ENCODE data around the gene XRCC4. TPM values are rescaled to one million over a fixed set of nuclear protein-coding genes. Genes with fewer than 3 reads are reported as not detected.

XRCC4 gene
- polyA plus RNA-seq, 1 of the 3 experiments (the other 2 are of a cell fraction): 1.8 TPM

GRCh38 chr5:83245037-83245436, 167.7 kb downstream of the XRCC4 start:
- H3F3A ChIP-seq (replicated peaks; ENCODE audit: insufficient read depth): no peaks in the 10 kb centered on the region
- CTCF ChIA-PET: interaction anchor here (0.6 kb wide), 1 partner anchor 898 kb away, joined by 3 read pairs; no protein-coding TSS in a partner anchor
- no peak overlapping the region for H3K4me2 ChIP-seq
- no peak overlapping the region for H2AFZ ChIP-seq (ENCODE audit: low read depth)
- H3K9me3 ChIP-seq: no peaks in the 10 kb centered on the region
- no peaks in the 10 kb centered on the region for H3K79me2 ChIP-seq (ENCODE audit: insufficient read depth)
- POLR2A ChIA-PET: no interaction called here
- TF ChIP-seq FOXJ3 (CRISPR knock-in tag; IDR thresholded peaks at IDR 0.05): no peak
- TF ChIP-seq TEAD4 (IDR thresholded peaks at IDR 0.05; ENCODE audit: borderline replicate concordance, insufficient read depth): no peak
- no peak for TF ChIP-seq GATA2 (CRISPR knock-in tag; IDR thresholded peaks at IDR 0.05)
- TF ChIP-seq SMC3 (IDR thresholded peaks at IDR 0.05; ENCODE audit: low read depth, low read length): no peak
- no peak for TF ChIP-seq PBX3 (IDR thresholded peaks at IDR 0.05)
- TF ChIP-seq USF1 (IDR thresholded peaks at IDR 0.05; ENCODE audit: borderline replicate concordance, low read depth): no peak
- no peaks in the 10 kb centered on the region for H4K20me1 ChIP-seq (ENCODE audit: insufficient read depth)
- H3K9me2 ChIP-seq: no peaks in the 10 kb centered on the region; the same call in 1 of the 2 replicates
- H3K4me3 ChIP-seq (ENCODE audit: low read depth in 2 of 2, low read length in 1 of 2): no peak overlapping the region
- H3K27me3 ChIP-seq (ENCODE audit: insufficient read depth): no peaks in the 10 kb centered on the region
- peaks cover 0 to 6% of the 10 kb centered on the region in 2 experiments for H3K36me3 ChIP-seq (replicated peaks in 1 of 2; ENCODE audit: control insufficient read depth in 1 of 2, insufficient read depth in 2 of 2, low read length in 1 of 2)
- no peak overlapping the region for H3K27ac ChIP-seq (ENCODE audit: low read depth in 2 of 2, low read length in 1 of 2)
- no peak overlapping the region for H3K9ac ChIP-seq
- DNase-seq: no peak
- 95% methylated on average over 3 of the region's 3 CpGs for WGBS (ENCODE audit: low lambda C conversion rate)
- H3K4me1 ChIP-seq (ENCODE audit: control insufficient read depth in 1 of 2, insufficient read depth in 2 of 2, low read depth in 1 of 2, low read length in 1 of 2): no peaks in the 10 kb centered on the region

GRCh38 chr5:83246071-83246470, 168.7 kb downstream of the XRCC4 start:
- TF ChIP-seq CHD2 (IDR thresholded peaks at IDR 0.05; ENCODE audit: low read length, partially characterized antibody): no peak
- TF ChIP-seq SIN3A (IDR thresholded peaks at IDR 0.05; ENCODE audit: borderline replicate concordance, low read depth, low read length): no peak
- TF ChIP-seq EP300 (IDR thresholded peaks at IDR 0.05; ENCODE audit: borderline replicate concordance in 1 of 2, low read depth in 1 of 2, low read length in 1 of 2): no peak
- no peak for TF ChIP-seq ZBTB33 (IDR thresholded peaks at IDR 0.05; ENCODE audit: borderline replicate concordance, low read depth)
- TF ChIP-seq RFX5 (IDR thresholded peaks at IDR 0.05; ENCODE audit: low read length): no peak
- no peak for TF ChIP-seq PBX3 (IDR thresholded peaks at IDR 0.05)
- TF ChIP-seq MXI1 (IDR thresholded peaks at IDR 0.05; ENCODE audit: low read depth, low read length): no peak
- TF ChIP-seq TCF12 (IDR thresholded peaks at IDR 0.05): no peak
- no peak for TF ChIP-seq NFIC (IDR thresholded peaks at IDR 0.05; ENCODE audit: borderline replicate concordance)
- no peak for TF ChIP-seq YY1 (IDR thresholded peaks at IDR 0.05; ENCODE audit: low read depth)
- no peak for TF ChIP-seq FOXM1 (IDR thresholded peaks at IDR 0.05; ENCODE audit: low read depth)
- TF ChIP-seq ELF1 (IDR thresholded peaks at IDR 0.05): no peak
- no peak for TF ChIP-seq JUND (IDR thresholded peaks at IDR 0.05)
- no peak for TF ChIP-seq FOSL2 (IDR thresholded peaks at IDR 0.05; ENCODE audit: borderline replicate concordance, low read depth)
- TF ChIP-seq RCOR1 (IDR thresholded peaks at IDR 0.05; ENCODE audit: low read length): no peak
- TF ChIP-seq IRF3 (IDR thresholded peaks at IDR 0.05; ENCODE audit: low read depth, low read length): no peak
- no peak for TF ChIP-seq USF2 (IDR thresholded peaks at IDR 0.05; ENCODE audit: borderline replicate concordance, low read depth, low read length)
- no peak for TF ChIP-seq SMC3 (IDR thresholded peaks at IDR 0.05; ENCODE audit: low read depth, low read length)
- no peak for TF ChIP-seq TEAD4 (IDR thresholded peaks at IDR 0.05; ENCODE audit: borderline replicate concordance, insufficient read depth)
- no peak for TF ChIP-seq GABPA (IDR thresholded peaks at IDR 0.05; ENCODE audit: low read depth)
- Histone ChIP-seq H3F3A (replicated peaks; ENCODE audit: insufficient read depth) (no peaks in the 10 kb centered on the region), H3K4me1 (ENCODE audit: control insufficient read depth in 1 of 2, insufficient read depth in 2 of 2, low read depth in 1 of 2, low read length in 1 of 2) (no peaks in the 10 kb centered on the region), H2AFZ (ENCODE audit: low read depth) (no peak overlapping the region), H3K9me3 (no peaks in the 10 kb centered on the region), H3K4me2 (no peak overlapping the region), H3K9ac (no peak overlapping the region), H3K79me2 (ENCODE audit: insufficient read depth) (no peaks in the 10 kb centered on the region), H3K27me3 (ENCODE audit: insufficient read depth) (no peaks in the 10 kb centered on the region), H3K36me3 (replicated peaks in 1 of 2; ENCODE audit: control insufficient read depth in 1 of 2, insufficient read depth in 2 of 2, low read length in 1 of 2) (peaks cover 0 to 6% of the 10 kb centered on the region in 2 experiments), H3K4me3 (ENCODE audit: low read depth in 2 of 2, low read length in 1 of 2) (no peak overlapping the region), H4K20me1 (ENCODE audit: insufficient read depth) (no peaks in the 10 kb centered on the region), H3K27ac (ENCODE audit: low read depth in 2 of 2, low read length in 1 of 2) (no peak overlapping the region), H3K9me2 (no peaks in the 10 kb centered on the region; the same call in 1 of the 2 replicates)
- no peak for DNase-seq
- ChIA-PET POLR2A (no interaction called here), CTCF (no interaction called here)
- WGBS (ENCODE audit: low lambda C conversion rate): 98% methylated on average over 1 of the region's 1 CpG
